Fibroblast of skin of back (primary cell): ENCODE results near the gene ROCK2.
"Not testable (repeated sequence)": the region's sequence is repeated elsewhere in the genome, so short reads cannot be mapped to it uniquely, and the experiment has no call there.

Experiments used
- DNase-seq: peaks from one replicate; pipeline ENCODE4 v3.0.0-alpha.2; 2013

ROCK2 gene

DNA sequence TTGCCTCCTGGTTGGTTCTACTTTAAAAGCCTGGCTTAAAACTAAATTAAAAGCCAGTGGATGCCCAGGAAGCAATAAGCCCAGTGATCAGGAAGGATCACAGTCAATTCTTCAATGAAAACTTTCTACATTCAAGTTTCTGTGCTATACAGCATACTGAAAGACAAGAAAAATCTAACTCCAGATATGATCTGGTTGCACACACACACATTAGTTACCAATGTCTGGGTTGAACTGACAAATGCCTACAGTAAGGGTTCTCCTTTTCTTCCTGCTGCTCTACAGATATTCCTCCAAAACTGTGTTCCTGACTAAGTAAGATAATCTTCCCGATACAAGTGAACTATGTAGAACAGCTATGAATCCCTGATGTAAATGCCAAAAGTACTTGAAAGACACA lies 81.3 kb downstream of the ROCK2 start:
- DNase-seq = no peak

DNA sequence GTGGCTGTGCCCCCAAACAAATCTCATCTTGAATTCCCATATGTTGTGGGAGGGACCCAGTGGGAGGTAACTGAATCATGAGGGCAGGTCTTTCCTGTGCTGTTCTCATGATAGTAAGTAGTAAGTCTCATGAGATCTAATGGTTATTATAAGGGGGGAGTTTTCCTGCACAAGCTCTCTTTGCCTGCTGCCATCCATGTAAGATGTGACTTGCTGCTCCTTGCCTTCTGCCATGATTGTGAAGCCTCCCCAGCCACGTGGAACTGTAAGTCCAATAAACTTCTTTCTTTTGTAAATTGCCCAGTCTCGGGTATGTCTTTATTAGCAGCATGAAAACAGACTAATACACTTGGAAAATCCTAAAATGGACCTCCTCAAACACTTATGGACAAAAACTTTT lies 82.0 kb downstream of the ROCK2 start:
- not testable (repeated sequence) for DNase-seq

DNA sequence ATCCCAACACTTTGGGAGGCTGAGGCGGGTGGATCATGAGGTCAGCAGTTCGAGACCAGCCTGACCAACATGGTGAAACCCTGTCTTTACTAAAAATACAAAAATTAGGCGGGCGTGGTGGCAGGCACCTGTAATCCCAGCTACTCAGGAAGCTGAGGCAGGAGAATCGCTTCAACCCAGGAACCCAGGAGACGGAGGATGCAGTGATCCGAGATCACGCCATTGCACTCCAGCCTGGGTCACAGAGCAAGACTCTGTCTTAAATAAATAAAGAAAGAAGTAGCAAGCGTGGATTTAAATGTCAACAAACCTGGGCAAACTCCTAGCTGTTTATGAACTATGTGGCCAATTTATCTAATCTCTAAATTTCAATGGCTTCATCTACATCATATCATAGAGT lies 82.9 kb downstream of the ROCK2 start:
- DNase-seq = not testable (repeated sequence)

DNA sequence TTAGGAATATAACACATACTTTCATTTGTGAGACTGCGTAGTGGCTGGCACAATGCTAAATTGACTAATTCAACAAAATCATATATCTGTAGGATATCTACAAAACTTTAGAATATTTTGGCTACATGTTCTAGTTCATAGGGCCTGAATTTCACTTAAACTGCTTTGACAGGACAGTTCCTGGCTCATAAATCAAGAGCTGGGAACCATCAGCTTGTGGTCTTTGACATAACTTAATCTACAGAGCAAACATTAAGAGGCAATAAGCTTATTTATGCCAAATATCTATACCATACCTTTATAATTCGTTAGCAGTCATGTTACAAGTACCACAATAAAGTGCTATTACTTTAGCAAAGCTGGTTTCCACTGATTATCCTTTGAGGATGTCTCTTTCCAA lies 83.5 kb downstream of the ROCK2 start:
- no peak for DNase-seq

DNA sequence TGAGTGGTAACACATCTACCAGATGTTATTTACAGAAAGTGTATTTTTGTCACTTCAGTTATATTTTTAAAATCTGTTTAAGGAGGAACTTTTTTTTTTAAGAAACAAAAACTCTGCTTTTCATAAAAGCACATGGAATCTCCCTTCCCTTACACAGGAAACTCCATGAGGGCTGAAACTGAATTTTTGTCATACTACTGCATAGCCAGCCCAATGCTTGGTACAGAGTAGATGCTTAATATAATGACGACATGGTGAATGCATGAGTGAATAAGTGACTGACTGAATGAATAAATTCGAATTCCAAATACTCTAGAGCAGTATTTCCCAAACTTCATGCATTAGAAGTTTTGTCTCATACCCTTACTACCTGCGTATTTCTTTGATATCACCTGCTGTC lies 86.5 kb downstream of the ROCK2 start:
- DNase-seq = peak; percentile 46

DNA sequence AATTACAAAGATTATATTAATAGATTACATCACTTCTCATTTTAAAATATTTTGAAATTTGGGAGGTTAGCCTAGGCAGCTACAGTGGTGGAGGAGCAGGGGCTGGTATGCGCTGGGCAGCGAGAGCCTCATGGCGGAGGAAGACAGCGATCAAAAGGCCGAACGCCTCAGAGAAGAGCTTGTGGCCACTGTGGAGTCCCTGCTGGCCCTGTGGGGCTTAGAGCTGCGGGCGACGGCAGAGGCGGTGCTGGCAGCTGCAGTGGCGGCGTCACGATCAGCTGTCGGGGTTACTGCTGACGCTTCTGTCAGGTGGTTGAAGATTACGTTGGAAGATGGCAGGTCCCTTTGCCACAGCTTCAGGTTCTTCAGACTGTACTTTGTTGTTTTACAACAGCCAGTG lies 87.4 kb downstream of the ROCK2 start:
- DNase-seq = no peak

DNA sequence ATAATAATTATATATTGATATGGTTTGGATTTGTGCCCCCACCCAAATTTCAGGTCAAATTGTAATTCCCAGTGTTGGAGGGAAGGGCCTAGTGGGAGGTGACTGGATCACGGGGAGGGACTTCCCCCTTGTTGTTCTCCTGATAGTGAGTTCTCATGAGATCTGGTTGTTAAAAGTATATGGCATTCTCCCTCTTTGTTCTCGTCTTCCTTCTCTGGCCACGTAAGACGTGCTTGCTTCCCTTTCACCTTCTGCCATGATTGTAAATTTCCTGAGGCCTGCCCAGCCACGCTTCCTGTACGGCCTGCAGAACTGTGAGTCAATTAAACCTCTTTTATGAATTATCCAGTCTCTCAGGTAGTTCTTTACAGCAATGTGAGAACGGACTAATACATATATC lies 88.3 kb downstream of the ROCK2 start:
- DNase-seq = no peak

DNA sequence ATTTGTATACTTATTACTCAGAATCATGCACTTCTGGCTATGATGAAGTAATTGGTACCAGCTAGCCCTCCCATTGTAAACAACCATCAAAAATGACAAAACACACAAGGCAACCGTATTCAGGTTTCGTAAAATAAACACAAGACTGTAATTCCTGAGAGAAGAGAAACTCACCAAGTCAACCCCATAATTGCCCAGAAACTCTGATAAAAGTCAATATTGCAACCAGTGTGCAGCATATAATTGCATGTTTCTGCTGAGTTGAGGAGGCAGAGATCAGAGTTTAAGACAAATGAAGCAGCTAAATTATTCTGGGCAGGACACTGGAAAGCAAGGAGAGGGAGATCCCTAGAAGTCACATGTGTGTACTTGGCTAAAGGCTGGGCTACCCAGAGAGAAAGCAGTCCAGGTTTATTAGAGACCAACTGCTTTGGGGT lies 90.3 kb downstream of the ROCK2 start:
- DNase-seq = no peak

DNA sequence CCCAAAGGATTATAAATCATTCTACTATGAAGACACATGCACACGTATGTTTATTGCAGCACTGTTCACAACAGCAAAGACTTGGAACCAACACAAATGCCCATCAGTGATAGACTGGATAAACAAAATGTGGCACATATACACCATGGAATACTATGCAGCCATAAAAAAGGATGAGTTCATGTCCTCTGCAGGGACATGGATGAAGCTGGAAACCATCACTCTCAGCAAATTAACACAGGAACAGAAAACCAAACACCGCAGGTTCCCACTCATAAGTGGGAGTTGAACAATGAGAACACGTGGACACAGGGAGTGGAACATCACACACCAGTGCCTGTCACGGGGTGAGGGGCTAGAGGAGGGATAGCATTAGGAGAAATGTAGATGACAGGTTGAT lies 92.0 kb downstream of the ROCK2 start:
- not testable (repeated sequence) for DNase-seq

DNA sequence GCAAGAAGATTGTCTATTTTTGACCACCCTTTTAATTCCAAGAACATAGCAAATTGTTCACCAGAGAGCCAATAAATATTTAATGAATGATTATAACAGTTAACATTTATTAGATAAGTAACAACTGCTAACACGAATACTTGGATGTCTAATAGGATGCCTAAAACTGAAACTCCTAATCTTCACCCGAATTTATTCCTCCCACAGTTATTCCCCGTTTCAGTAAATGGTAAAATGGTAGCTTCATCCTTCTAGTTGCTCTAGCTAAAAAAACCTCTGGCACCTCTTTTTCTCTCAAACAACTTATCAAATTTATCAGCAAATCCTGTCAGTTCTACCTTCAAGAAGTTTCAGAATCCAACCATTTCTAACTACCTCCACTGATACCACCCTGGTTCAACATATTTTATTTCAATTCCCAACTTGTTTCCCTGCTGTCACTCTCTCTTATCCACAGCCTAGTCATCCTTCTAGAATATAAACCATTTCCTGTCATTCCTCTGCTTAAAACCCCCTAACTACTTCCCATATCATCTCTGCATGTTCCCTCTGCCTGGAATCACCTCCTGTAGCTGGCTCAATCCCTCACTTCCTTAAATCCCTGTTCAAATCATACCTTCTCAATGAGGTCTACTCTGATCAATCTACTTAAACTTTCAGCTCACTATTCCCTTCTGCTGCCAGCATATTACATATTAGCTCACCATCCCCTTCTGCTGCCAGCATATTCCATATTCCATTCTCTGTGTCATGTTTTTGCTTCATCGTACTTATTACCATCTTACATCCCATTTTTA lies 93.8 kb downstream of the ROCK2 start:
- DNase-seq = peak; percentile 60

DNA sequence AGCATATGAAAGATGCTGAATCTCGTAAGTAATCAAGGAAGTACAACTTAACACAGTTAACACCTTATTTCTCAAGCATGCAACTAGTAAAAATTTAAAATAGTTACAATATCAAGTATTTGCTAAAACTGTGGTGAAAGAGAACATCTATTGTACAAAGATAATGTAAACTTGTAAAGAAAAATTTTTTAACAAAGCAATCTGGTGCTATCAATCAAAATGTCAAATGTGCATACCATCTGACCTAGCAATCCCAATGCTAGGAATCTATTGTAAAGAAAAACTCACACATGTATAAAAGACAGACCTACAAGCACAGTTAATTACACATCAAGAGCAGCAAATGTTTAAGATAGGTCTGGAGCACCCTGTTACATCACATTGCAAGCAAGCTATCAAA lies 99.1 kb downstream of the ROCK2 start:
- DNase-seq = no peak

DNA sequence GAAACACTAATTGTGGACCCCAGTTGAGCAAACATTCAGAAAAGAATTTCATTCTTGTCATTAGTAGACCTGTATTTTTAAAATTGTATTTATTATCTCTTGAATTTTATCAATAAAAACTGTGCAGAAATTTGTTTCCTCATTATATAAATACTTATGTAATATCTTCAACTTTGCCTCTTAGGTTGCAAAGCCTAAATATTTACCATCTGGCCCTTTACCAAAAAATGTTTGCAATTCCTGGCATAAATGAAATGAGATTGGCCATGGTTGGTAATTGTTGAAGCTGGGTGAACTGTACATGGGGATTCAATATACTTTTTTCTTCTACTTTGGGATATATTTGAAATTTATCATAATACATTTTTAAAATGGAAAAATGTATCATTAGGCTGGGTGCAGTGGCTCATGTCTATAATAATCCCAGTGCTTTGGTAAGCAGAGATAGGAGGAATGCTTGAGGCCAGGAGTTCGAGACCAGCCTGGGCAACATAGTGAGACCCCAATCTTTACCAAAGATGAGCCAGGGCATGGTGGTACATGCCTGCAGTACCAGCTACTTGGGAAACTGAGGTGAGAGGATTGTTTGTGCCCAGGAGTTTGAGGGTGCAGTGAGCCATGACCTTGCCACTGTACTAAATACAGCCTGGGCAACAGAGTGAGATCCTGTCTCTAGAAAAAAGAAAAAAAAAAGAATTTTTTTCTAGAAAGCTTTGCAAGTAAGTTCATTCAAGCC lies 100.2 kb downstream of the ROCK2 start:
- no peak for DNase-seq

DNA sequence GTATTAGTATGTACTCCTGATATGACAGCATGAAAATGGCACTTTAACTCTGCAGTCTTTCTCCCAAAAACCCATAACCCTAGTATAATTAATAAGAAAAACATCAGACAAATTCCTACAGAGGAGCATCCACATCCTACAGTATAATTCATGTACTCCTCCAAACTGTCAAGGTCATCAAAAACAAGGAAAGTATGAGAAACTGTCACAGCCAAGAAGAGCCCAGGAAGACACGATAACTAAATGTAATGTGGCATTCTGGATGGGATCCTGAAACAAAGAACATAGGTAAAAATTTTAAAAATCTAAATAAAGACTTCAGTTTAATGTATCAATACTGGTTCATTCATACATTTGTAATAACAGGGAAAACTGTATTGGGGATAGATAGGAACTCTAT lies 100.9 kb downstream of the ROCK2 start:
- DNase-seq = no peak

DNA sequence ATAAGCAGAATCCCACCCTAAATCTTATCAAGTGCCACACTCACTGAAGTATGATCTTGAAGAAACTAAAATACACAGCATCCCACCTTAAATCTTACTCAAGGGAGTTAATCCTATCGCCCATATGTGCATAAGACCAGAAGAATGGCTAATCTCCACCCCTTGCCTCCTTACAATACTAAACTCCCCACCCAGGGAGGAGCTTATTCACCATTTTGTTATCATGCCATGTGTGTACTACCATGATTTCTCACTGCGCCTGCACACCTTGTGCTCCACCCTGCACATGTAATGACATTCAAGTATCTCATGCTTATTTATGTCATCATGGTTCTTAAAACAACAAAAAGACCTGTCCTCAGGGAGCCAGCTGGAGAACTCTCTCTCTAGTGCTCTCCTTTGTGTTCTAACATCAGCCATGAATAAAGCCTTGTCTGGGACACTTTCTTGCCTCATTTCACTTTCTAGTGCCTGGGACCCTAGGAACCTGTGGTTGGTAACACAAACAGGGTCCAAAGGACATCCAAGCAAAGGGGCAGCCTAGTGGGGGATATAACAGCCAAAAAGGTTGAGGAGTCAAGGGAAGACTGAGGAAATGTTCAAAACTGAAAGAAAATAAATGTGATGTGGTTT lies 101.8 kb downstream of the ROCK2 start:
- no peak for DNase-seq

DNA sequence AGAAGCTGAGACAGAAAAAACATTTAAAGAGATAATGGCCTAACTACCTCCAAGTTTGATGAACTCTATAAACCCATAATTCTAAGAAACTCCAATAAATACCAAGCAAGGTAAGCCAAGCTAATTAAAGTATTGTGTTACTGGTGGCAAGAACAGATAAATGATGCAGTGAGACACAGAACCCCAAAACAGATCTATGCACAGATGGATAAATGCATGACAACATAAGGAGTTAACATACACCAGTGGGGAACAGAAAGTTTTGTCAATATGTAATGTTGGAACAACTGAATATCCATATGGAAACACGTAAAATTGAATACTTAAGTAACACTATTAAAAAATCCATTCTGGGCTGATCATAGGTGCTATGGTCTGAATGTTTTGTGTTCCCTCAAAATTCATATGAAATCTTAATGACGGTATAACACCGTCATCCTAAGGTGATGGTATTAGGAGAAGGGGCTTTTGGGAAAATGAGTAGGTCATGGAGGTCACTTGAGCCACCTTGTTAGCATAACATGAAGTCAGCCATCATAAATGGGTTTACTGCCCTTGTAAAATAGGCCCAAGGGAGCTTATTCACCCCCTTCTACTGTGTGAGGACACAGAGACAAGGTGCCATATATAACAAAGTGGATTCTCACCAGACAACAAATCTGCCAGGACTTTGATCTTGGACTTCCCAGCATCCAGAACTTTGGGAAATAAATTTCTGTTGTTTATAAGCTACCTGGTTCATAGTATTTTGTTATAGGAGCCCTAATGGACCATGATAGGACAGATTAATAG lies 102.8 kb downstream of the ROCK2 start:
- no peak for DNase-seq

DNA sequence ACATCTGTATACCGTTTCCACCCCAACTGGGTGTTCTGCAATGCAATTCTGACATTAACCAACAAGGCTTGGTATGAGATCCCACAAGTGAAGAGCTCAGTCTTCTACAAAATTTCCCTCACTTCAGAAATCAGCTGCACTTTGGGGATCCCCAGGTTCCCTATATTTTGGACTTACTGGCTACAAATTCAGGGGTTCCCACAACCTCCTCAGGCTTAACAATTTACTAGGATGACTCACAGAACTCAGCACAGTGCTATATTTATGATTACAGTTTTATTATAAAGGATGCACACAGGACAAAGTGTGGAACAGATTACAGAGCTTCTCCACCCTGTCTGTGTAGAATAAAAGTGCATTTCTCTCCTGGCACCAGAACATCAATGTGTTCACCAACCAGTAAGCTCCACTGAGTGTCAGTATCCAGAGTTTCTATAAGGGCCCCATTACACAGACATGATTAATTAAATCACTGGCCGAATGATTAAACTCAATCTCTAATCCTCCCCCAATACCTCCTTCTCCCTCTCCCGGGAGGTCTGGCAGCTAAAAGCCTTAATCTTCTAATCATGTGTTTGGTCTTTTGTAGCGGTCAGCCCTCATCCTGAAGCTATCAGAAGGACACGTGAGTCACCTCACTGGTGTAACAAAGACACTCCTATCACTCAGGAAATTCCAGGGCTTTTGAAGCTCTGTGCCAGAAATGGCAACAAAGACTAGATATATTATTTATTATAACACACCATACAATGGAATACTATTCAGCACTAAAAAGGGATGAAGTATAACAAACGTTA lies 104.6 kb downstream of the ROCK2 start:
- peak; percentile 25 for DNase-seq

DNA sequence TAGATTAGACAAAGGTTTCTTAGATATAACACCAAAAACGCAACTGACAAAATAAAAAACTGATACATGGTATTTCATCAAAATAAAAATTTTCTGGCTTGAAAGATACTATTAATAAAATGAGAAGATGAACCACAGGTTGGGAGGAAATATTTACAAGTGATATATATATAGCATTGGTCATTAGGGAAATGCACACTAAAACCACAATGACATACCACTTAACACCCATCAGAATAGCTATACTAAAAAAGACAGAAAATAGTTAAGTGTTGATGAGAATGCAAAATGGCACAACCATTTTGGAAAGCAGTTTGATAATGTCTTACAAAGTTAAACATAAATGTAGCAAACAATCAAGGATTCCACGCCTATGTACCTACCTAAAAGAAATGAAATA lies 105.3 kb downstream of the ROCK2 start:
- DNase-seq = no peak

DNA sequence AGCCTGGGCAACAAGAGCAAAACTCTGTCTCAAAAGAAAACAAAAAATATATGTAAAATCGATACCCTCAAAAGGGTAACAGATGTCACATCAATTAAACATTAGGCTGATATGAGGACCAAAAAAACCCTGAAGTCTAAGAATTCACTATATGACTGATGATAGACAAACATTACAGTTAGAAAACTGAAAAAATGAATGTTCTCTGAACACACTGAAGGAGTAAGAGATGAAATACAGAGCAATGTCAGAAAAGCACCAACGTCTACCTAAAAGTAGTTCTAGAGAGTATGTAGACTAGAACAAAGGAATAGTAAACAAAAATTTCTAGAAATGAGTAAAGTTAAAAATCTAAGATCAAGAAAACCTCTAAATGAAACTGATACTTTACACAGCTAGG lies 107.3 kb downstream of the ROCK2 start:
- DNase-seq = no peak

DNA sequence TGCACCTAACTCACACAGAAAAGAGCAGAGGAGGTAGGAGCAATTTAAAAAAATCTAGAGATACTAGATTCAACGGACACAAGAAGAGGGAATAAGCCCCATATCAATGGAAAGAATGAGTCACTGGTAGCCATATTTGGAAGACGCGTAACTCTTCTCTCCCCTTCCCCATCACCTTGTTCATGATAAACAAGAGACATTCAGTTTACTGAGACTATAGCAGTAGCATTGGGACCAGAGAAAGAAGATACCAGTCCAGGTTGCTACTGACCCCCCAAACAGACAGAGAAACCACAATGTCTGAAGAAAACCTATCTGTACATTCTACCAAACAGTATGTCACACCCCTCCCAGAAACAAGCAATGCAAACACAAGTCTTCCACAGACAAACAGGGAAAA lies 108.1 kb downstream of the ROCK2 start:
- peak; percentile 20 for DNase-seq

DNA sequence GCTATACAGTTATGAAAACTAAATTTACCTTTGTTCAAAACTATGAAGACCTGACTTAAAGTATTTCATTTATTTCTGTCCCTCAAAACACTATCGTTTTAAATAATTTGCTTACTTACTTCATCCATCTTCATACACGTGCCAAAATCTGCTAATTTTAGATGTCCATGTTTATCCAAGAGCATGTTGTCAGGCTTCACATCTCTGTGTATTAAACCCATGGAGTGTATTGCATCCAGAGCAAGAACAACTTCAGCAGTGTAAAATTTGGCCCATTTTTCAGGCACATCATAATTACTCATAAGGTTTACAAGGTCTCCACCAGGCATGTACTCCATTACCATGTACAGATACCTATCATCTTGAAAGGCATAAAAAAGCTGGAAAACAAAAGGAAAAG lies 108.9 kb downstream of the ROCK2 start:
- DNase-seq = no peak

DNA sequence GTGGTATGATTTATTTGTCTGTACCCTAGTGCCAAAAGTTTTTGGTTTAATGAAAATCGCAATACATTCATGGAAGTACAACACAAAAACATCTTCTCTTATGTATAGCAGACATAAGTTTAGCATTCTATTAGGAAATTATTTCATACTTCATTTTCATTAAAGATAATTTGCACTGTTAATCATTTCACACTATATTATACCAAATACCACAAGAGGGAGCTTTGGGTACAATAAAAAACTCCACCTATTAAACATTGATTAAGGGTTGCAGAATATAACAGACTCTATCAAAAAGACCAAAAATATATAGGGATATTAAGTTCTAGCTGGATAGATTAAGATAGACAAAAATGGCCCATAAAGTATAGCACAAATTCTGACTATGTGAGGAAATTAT lies 110.1 kb downstream of the ROCK2 start:
- DNase-seq = peak; percentile 16

DNA sequence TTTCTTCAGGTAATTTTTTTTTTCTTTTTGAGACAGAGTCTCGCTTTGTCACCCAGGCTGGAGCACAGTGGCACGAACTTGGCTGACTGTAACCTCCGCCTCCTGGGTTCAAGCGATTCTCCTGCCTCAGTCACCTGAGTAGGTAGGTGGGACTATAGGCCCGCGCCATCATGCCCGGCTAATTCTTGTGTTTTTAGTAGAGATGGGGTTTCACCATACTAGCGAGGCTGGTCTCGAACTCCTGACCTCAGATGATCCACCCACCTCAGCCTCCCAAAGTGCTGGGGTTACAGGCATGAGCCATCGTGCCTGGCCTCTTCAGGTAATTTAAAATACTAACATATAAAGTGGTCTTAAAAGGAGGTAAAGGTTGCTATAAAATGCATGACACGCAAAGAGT lies 113.2 kb downstream of the ROCK2 start:
- DNase-seq = not testable (repeated sequence)
